Putamen (tissue), 1 donor: ENCODE measurements around the gene MAPRE3.

Experiments
- DNase-seq: peaks from one replicate; pipeline ENCODE4 v3.0.0-alpha.2; 2016; ENCODE audit warnings: low spot score

MAPRE3 gene

GRCh38 chr2:26950246-26950645 is 20.2 kb upstream of the MAPRE3 start:
- DNase-seq: no peak

GRCh38 chr2:26951236-26951635 is 19.2 kb upstream of the MAPRE3 start:
- no peak for DNase-seq

GRCh38 chr2:26952374-26952773 is 18.1 kb upstream of the MAPRE3 start:
- DNase-seq: no peak

- no peak for DNase-seq
These were observed 16.3 kb upstream of the MAPRE3 start for GRCh38 chr2:26954135-26954534.

GRCh38 chr2:26957041-26957440 is 13.4 kb upstream of the MAPRE3 start:
- DNase-seq: no peak

GRCh38 chr2:26957534-26957933 is 12.9 kb upstream of the MAPRE3 start:
- no peak for DNase-seq

- no peak for DNase-seq
These were observed 11.1 kb upstream of the MAPRE3 start for GRCh38 chr2:26959331-26959730.

- no peak for DNase-seq
These were observed 5.8 kb upstream of the MAPRE3 start for GRCh38 chr2:26964446-26965130.

- DNase-seq: no peak
These were observed 2.4 kb upstream of the MAPRE3 start for GRCh38 chr2:26968001-26968400.

- DNase-seq: no peak
These were observed 1.2 kb upstream of the MAPRE3 start for GRCh38 chr2:26969077-26969844.

GRCh38 chr2:26970928-26971627 is 641 bp downstream of the MAPRE3 start:
- DNase-seq: no peak

- no peak for DNase-seq
These were observed 1.7 kb downstream of the MAPRE3 start for GRCh38 chr2:26971911-26972786.

GRCh38 chr2:26974352-26974751 is 3.9 kb downstream of the MAPRE3 start:
- DNase-seq: no peak

GRCh38 chr2:26975102-26975501 is 4.7 kb downstream of the MAPRE3 start:
- no peak for DNase-seq

- no peak for DNase-seq
These were observed 5.2 kb downstream of the MAPRE3 start for GRCh38 chr2:26975656-26976055.

- no peak for DNase-seq
These were observed 5.8 kb downstream of the MAPRE3 start for GRCh38 chr2:26976237-26976636.

- DNase-seq: no peak
These were observed 6.6 kb downstream of the MAPRE3 start for GRCh38 chr2:26977012-26977411.

GRCh38 chr2:26978061-26978596 is 7.7 kb downstream of the MAPRE3 start:
- no peak for DNase-seq

GRCh38 chr2:26979741-26980140 is 9.3 kb downstream of the MAPRE3 start:
- DNase-seq: no peak

- DNase-seq: no peak
These were observed 10.5 kb downstream of the MAPRE3 start for GRCh38 chr2:26980971-26981370.

- peak; percentile 50 for DNase-seq
These were observed 11.8 kb downstream of the MAPRE3 start for GRCh38 chr2:26982102-26982742.
